Activated CD4-positive, alpha-beta T cell treated with anti-CD3 and anti-CD28 coated beads, Interleukin-2, Interleukin-6, amounts not matched to agents 100 ng/mL and 50 ng/mL, durations not matched to agents 16 hours and 8 hours (primary cell): ENCODE measurements around the gene FAM117B.
A peak's percentile ranks its signal among the peaks of the same experiment; 100 is the strongest.
"Not testable (repeated sequence)": the region's sequence is repeated elsewhere in the genome, so short reads cannot be mapped to it uniquely, and the experiment has no call there.

ENCODE experiments used
- DNase-seq: peaks from one replicate; pipeline ENCODE4 v3.0.0-alpha.2; 2020

The FAM117B gene

DNA sequence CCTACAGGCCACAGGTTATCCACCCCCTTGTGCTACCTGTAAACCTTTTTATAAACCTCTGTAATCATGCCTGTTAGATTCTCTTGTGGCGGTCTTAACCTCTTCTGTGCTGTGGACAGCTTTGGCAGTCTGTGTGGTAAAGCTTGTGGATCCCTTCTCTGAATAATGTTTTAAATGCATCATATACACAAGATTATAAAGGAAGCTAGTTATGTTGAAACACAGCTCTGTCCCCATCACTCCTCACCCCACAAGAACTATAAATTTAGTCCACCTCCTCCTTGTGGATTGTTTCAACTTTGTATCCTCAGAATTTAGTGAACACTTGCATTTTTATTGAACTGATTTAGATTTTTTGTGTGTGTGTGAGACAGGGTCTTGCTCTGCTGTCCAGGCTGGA is 129.1 kb downstream of the FAM117B start:
- no peak for DNase-seq

DNA sequence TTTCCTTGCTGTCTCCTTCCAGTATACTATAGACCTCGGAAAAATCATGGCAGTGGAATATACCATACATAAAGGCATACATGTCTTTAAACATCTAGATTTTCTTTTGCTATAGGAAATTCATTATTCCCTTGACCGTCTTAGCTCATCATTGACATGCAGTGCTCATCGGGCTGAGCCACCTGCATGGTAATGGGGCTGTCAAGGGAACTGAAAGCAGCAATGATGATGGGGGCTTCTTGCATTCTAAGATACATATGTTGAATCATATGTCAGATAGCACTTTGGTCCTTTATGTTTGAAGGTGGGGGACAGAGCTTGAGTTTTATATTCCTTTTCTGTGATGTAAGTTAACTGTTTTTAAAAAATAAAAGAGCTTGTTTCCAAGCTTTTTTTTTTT is 130.2 kb downstream of the FAM117B start:
- no peak for DNase-seq

DNA sequence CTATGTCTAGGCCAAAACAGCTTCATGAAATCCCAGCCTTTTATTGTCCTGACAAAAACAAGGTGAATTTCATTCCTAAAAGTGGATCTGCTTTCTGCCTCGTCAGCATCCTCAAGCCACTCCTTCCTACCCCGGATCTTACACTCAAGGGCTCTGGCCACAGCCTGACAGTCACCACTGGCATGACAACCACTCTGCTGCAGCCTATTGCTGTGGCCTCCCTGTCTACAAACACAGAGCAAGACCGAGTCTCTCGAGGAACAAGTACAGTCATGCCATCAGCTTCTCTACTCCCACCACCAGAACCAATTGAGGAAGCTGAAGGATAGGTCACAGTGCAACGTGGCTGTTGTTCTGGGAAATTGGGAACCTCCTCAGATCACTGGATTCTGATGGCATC is 130.7 kb downstream of the FAM117B start:
- no peak for DNase-seq

DNA sequence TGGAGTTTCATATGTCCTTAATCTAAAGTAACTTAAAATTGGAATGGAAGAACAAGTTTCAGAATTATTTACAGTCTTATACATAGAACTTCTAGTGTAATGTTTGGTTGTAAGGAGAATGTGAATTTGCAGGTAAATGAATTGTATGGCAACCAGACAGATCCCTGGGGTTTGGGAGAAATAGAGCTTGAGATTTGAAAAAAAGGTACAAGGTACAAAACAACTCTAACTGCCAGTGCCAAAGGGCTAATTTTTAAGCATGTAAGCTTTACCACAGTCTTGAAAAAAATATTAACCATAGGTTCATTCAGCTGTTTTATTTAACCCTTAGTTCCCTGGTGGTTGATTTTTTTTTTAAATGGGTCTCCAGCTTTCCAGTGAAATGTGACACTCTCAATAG is 133.5 kb downstream of the FAM117B start:
- no peak for DNase-seq

DNA sequence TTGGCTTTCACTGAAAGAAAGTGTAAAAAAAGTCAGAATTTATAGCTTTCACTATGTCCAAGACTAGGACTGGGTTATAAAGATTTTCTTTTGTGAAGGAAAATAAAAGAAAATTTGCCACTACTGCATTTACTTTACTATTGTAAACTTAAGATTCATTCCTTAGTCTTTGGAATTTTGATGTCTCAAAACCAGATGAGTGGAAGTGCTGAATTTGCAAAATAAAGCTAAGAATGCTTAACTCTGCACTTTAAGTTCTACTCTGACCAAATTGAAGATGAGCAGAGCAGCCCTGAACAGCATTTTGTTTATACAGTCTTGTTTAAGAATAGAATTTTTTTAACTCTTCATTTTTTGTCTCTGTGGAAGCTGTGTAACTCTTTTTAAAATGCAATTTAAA is 134.4 kb downstream of the FAM117B start:
- no peak for DNase-seq

DNA sequence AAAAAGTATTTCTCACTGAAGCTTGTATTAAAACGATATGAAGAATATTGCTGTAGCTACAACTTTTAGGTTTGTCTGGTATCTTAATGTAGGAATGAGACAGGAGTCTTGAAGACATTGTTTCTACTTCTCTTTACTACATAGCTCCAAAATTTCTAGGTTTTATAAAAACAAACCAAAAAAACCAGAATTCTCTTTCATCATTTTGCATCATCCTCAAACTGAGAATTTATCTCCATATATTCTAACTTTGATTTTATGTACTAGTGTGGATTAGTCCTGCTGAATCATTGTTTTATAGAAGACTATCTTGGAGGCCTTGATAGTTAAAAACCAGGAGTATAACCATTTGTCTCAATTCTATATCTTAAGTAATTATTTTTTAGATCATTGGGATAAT is 136.6 kb downstream of the FAM117B start:
- DNase-seq, result no peak

DNA sequence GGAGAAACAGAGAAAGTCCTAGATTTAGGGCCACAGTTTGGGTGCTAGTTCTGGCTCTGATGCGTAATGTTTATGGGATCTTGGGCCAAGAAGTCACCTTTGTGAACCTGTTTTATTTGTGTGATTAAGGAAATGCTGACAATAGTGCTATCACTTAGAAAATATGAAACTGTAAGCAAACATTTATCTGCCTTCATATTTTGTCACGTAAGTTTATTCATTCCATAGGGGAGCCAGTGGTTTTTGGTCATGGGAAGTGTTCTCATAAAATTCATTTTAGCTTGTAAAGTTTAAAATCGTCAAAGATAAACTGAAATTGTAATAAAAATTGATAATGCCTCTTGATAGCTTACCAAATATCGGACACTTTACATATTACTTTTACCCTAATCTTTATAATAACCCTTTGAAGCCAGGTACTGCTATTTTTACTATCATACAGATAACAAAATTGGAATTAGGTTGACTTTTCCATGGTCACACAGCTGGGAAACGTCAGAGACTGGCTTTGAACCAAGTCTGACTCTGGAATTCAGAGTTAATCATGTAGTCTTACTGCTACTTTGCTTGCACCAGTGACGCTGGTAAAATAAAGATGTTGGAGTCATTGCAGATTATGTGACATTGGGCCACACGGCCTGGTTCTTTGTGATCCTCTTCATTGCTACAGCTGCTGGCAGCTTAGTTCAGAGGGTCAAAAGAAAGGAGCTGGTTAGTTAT is 137.1 kb downstream of the FAM117B start:
- DNase-seq, result no peak

DNA sequence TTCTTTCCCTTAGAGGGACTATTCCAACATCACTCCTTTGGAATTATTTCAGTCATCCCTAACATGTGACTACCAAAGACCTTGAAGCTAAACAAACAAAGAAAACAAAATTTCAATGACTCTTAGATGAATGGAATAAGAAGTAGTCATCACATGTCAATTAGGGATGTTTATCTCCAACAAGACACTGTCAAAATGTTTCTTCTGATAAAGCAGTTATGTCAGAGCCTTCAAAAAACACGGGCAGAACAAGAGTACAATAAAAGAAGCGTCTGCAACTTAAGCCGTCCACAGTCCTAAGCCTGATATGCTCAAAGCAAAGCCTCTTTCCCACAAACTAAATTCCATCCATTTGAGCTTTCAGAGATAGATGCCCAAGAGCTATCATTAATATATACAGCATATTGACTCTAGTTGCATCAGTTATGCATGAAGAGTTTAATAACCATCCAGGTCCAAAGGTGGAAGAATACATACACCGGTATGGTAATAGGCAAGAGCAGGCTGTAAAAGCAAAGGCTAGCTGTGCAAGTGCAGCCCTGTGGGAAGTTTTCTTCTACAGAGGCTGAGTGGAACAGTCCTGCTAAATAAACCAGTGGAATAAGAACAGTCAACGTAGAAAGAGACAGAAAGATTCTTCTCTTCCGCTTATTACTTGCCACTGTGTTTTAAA is 138.7 kb downstream of the FAM117B start:
- no peak for DNase-seq

DNA sequence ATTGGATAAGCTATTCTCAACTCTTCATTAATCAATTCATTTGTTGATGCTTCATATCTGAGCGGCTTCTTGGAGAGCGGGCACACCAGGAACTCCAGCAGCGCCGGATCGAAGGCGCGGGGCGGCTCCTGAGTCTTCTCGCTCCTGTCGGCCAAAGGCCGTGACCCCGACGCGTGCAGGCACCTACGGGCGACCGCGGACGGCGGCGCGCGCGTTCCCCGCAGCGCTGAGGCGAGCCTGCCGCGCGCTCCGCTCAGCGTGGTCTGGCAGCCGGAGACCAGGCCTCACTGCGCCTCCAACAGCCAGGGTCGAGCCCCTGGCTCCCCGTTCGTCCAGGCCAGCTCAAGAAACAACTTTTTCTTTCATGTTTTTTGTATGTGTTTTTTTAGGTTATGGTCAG is 139.3 kb downstream of the FAM117B start:
- DNase-seq, result no peak

DNA sequence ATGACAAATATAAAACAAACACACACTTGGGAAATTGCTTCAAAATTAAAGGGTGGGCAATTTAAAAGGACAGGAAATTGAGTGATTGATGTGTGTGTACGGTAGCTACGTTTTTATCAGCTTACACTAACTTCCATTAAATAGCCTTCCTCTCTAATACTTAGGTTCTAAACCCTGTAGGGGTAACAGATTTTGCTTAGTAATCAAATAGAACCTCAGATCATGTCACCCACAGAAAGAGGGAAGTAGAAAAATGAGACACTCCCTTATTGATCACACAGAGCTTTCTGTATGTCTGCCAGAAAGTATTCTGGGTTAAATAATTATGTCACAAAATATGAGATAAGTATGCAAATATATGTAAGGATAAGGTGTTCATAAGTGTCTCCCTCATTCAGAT is 143.4 kb downstream of the FAM117B start:
- no peak for DNase-seq

DNA sequence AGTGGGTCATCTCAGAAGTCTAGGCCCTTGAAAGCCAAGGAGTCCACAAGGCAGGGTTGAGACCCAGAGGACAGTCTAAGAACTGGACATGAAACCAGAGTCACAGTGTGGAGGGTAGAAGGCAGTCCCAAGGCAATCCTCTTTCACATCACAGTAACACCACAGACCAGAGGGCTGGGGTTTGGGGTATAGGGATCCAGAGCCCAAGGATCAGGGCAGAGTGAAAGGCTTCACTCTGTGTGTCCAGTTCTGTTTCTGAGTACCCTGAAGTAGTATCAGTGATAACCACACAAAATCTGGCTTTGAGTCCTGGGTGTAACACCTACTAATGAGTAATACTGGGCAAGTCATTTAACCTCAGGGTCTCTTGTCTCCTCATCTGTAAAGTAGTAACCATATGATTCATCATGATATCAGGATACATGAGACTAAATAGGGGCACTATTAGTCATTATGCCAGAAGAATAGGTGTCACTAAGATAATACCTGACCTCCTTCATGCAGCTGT is 145.8 kb downstream of the FAM117B start:
- peak; percentile 79 for DNase-seq

DNA sequence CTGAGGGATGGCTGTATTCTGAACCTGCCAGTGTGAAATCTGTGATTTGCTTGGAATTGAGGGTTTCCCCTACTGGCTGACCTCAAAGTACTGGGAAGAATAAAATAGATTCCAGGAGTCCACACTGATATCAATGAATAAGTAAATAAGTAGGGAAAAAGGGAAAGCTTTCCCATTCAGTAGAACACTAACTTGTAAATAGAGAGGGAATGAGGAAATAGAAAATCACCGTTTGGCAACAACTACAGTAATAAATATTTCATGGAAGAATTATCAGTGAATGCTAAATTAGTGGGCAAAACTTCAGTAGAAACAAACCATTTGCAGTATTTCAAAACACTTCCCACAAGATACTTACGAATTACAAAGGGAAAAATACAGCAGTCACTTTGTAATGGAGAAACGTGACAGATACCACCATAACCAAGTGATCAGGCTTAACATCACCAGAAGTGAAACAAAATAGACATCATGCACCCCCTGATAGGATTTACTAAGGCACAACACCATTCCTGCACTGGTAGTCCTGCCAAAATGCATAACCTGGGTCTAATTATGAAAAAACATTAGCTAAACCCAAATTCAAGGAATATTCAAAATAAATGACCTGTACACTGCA is 148.3 kb downstream of the FAM117B start:
- DNase-seq, result no peak

DNA sequence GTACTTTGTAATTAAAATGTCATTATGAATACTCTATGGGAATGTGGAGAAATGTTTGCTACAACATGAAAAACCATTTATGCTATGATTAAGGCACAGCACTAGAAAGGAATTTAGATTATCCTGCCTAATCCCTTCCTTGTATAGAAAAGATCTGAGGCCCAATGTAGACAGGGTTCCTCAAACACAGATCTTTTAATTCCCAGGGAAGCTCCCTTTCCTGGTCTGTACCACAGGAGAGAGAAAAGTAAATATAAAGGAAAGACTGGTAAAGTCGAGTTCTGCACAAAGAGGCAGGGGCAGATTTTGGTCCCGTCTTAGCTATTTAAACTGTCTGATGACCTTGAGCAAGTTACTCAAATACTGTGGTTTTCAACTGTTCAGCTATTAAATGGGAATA is 152.1 kb downstream of the FAM117B start:
- DNase-seq, result no peak

DNA sequence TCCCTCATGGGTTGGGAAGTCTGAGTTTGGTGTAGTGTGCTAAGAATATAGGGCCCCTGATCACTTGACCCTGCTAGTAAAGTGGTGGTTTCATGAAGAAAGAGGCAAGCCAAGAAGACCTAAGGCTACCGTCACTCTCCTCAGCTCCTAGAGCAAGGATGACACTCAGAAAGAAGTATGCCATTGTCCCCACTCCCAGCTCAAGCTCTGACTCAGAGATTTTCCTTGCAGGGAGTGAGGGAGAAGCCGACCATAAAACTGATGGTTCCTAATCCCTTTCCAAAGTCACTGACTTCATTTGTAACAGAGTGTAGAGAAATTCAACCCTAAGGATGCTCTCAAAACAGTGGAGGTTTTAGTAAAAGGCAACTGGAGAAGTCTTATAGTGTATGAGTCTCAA is 155.9 kb downstream of the FAM117B start:
- no peak for DNase-seq

DNA sequence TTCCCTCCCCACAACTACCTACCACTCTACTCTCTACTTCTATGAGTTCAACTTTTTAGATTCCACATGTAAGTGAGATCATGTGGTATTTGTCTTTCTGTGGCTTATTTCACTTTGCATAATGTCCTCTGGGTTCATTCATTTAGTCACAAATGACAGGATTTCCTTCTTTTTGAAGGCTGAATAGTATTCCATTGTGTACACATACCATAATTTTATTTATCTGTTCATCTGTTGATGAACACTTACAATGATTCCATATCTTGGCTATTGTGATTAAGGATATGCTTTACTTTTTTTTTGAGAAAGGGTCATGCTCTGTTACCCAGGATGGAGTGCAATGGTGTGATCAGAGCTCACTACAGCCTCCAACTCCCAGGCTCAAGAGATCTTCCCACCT is 163.2 kb downstream of the FAM117B start:
- DNase-seq, result no peak

DNA sequence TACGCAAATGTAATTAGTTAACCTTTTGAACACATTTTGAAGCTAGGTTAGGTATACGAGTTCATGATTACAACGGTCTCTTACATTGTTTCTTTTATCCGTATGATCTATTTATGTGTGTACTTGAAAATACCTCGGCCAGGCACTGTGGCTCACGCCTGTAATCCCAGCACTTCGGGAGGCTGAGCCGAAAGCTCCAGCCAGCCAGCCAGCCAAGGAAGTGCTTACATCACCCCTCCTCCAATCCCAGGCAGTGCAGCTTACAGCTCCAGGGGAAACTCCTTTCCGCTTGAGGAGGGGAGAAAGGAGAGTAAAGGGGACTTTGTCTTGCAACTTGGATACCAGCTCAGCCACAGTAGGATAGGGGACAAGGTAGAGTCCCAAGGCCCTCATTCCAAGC is 171.1 kb downstream of the FAM117B start:
- DNase-seq, result not testable (repeated sequence)

DNA sequence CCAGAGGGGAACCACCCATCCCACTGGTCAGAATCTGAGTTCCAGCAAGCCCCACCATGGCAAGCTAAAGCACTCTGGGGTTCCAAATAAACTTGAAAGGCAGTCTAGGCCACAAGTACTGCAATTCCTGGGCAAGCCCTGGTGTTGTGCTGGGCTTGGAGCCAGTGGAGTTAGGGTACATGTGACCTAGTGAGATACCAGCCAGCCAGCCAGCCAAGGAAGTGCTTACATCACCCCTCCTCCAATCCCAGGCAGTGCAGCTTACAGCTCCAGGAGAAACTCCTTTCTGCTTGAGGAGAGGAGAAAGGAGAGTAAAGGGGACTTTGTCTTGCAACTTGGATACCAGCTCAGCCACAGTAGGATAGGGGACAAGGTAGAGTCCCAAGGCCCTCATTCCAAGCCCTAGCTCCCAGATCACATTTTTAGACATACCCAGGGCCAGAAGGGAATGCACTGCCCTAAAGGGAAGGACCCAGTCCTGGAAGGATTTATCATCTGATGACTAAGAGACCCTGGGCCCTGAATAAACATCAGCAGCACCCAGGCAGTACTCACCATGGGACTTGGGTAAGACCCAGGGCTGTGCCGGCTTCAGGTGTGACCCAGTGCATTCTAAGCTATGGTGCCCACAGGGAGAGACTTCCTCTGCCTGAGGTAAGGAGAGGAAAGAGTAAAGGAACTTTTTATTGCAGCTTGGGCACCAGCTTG is 172.8 kb downstream of the FAM117B start:
- not testable (repeated sequence) for DNase-seq

DNA sequence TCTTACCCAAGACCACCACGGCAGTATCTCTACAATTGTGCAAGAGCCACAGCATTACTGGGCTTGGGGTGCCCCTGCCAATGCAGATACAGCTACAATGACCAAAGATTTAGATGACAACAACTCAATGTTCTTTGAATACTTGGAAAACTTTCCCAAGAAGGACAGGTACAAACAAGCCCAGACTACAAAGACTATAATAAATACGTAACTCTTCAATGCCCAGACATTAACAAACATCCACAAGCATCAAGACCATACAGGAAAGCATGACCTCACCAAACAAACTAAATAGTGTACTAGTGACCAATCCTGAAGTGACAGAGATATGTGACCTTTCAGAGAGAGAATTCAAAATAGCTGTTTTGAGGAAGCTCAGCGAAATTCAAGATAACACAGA is 174.0 kb downstream of the FAM117B start:
- no peak for DNase-seq

DNA sequence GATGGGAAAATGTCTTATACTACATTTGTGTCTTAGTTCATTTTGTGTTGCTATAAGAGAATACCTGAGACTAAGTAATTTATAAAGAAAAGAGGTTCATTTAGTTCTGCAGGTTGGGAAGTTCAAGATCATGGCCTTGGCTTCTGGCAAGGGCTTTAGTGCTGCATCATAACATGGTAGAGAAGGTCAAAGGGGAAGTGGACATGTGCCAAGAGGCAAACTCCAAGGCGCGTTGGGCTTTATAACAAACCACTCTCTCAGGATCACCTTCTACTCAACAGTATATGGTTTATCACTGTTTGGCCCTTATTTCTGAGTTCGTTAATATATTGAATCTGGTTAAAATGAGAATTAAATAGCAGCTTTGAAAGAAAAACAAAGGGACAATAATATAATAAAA is 178.6 kb downstream of the FAM117B start:
- no peak for DNase-seq

DNA sequence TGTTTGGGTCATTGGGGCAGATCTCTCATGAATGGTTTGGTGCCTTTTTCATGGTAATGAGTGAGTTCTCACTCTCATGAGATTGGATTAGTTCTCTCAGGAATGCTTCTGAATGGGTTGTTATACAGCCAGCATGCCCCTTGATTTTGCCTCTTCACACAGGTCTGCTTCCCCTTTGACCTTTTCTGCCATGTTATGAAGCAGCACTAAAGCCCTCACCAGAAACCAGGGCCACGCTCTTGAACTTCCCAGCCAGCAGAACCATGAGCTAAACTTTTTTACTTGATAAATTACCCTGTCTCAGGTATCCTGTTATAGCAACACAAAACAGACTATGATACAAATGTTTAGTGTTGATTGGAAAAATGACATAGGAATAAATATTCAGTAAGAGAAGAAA is 179.5 kb downstream of the FAM117B start:
- DNase-seq, result no peak

DNA sequence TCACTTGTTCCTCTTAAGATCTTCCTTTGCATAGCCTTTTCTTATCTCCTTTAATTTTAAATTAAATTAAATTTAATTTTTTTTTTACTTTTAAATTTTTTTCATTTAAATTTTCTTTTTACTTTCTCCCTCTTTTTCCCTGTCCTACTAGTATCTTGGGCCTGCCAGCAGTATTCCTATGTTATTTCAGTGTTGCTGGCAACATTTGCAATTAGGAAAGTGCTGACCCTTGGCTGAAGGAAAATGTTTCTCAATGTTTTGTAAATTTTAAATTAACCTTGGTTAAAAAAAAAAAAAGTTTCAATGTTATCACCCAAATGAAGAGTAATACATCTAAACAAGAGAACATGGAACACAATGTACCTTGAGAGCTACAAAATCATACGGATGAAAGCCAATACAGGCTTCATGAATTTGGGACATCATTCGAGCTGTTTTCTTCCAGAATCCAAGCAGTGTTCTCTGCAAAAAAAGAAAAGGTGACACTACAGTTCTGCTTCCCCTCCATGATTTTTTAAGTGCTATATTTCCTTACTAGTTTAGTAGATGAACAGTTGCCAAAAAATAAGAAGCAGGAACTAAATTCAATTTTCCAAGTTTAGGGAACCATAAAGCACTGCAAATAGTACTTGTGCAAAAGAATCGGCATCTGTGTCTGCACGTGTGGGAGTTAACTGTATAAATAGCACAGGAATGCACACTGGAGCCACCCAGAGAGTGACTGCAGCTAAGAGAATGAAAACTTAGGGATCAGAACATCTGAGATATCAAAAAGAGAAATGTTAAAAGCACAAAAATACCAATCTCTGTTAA is 181.0 kb downstream of the FAM117B start:
- no peak for DNase-seq

DNA sequence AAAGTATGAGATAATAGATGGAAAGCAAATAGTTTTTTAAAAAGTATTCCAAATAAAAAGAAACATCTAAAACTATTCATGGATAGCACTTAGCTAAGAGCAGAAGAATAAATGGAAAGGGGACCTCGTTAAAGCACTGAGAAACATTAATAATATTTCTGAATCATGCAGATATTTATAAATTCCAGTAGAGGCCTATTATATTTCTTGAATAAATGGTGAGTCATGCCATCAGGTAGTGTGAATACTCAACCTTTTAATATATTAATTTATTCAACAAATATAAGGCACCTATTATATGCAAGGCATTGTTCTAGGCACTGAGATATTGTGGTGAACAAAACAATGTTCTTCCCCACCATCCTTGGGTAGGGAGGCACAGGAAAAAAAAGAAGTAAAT is 183.0 kb downstream of the FAM117B start:
- DNase-seq, result no peak

DNA sequence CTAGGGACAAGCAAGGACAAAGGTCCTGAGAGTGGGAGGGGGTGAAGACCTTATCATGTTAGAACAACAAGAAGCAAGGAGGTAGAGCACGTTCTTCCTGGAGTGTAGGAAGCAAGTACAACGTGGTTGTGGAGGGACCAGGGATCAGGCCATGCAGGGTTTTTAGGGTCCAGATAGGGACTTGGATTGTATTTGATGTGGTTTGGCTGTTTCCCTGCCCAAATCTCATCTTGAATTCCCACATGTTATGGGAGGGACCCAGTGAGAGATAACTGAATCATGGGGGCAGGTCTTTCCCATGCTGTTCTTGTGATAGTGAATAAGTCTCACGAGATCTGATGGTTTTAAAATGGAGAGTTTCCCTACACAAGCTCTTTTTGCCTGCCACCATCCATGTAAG is 183.6 kb downstream of the FAM117B start:
- DNase-seq, result no peak
